OCI-LY1 (cell line): ENCODE measurements around the gene SLC4A1AP.
A peak's percentile ranks its signal among the peaks of the same experiment; 100 is the strongest.
"Not testable (repeated sequence)": the region's sequence is repeated elsewhere in the genome, so short reads cannot be mapped to it uniquely, and the experiment has no call there.

Experiments used
- H2AFZ ChIP-seq: fragments of 200-600 bp; sonication (generic), shearing (Covaris generic); 2 replicates; pipeline ENCODE4 v1.6.0; 2014; ENCODE audit warnings: antibody characterized with exemption, mild to moderate bottlenecking, low read length
- H3F3A ChIP-seq: fragments of 200-600 bp; sonication (generic), shearing (Covaris generic); 2 replicates; pipeline ENCODE4 v1.6.0; 2014; ENCODE audit warnings: mild to moderate bottlenecking, antibody characterized with exemption, low read length, moderate library complexity; ENCODE audit not compliant: insufficient read depth
- H3K27ac ChIP-seq: fragments of 200-600 bp; sonication (generic); 2 replicates; pipeline ENCODE4 v1.5.1; 2014; ENCODE audit warnings: low read length, mixed run types, mild to moderate bottlenecking, low read depth; ENCODE audit not compliant: poor library complexity, severe bottlenecking
- H3K27me3 ChIP-seq: fragments of 200-600 bp; sonication (generic); 2 replicates; pipeline ENCODE4 v1.6.0; 2014; ENCODE audit warnings: antibody characterized with exemption, mild to moderate bottlenecking, low read length, moderate library complexity; ENCODE audit not compliant: insufficient read depth
- H3K36me3 ChIP-seq: fragments of 200-600 bp; sonication (generic); 2 replicates; pipeline ENCODE4 v1.6.1; 2014; ENCODE audit warnings: mild to moderate bottlenecking, antibody characterized with exemption, low read length, moderate library complexity, mixed read lengths; ENCODE audit not compliant: insufficient read depth
- H3K4me1 ChIP-seq: fragments of 200-600 bp; sonication (generic); 2 replicates; pipeline ENCODE4 v1.5.1; 2014; ENCODE audit warnings: mild to moderate bottlenecking, low read length, moderate library complexity; ENCODE audit not compliant: insufficient read depth, severe bottlenecking
- H3K4me2 ChIP-seq: fragments of 200-600 bp; sonication (generic), shearing (Covaris generic); 2 replicates; pipeline ENCODE4 v1.6.1; 2014; ENCODE audit warnings: low read length
- H3K4me3 ChIP-seq: fragments of 200-600 bp; sonication (generic); 2 replicates; pipeline ENCODE4 v1.5.1; 2014; ENCODE audit warnings: low read length, low read depth, mild to moderate bottlenecking, mixed read lengths; ENCODE audit not compliant: poor library complexity, severe bottlenecking
- H3K79me2 ChIP-seq: fragments of 200-600 bp; shearing (Covaris generic); 2 replicates; pipeline ENCODE4 v1.6.1; 2016; ENCODE audit warnings: mixed run types, low read length, mixed read lengths; ENCODE audit not compliant: insufficient read depth
- H3K9ac ChIP-seq: fragments of 200-600 bp; sonication (generic), shearing (Covaris generic); 2 replicates; pipeline ENCODE4 v1.6.1; 2014; ENCODE audit warnings: mild to moderate bottlenecking, low read length, mixed read lengths
- H3K9me2 ChIP-seq: fragments of 200-600 bp; sonication (generic), shearing (Covaris generic); 2 replicates; pipeline ENCODE4 v1.6.1; 2014; ENCODE audit warnings: low read depth, mild to moderate bottlenecking, low read length, mixed read lengths
- H3K9me3 ChIP-seq: fragments of 200-600 bp; shearing (Covaris generic); 2 replicates; pipeline ENCODE4 v1.6.1; 2014; ENCODE audit warnings: low read length, mixed read lengths
- H4K20me1 ChIP-seq: fragments of 200-600 bp; sonication (generic), shearing (Covaris generic); 2 replicates; pipeline ENCODE4 v1.6.0; 2016; ENCODE audit warnings: mild to moderate bottlenecking, low read length; ENCODE audit not compliant: insufficient read depth
- CTCF ChIP-seq: fragments of 200-600 bp; sonication (generic), shearing (Covaris generic); IDR thresholded peaks from 2 replicates; pipeline ENCODE4 v1.5.1; 2017; ENCODE audit warnings: mild to moderate bottlenecking, antibody characterized with exemption, low read length, moderate library complexity, mixed read lengths
- EZH2 ChIP-seq: fragments of 200-600 bp; sonication (generic), shearing (Covaris generic); IDR thresholded peaks from 2 replicates; pipeline ENCODE4 v1.8.0; 2017; ENCODE audit warnings: borderline replicate concordance, mixed run types, mild to moderate bottlenecking, antibody characterized with exemption, low read length, moderate library complexity, mixed read lengths

Gene SLC4A1AP

GRCh38 chr2:27621524-27621923 lies 42.2 kb upstream of the SLC4A1AP start:
- peaks cover 72% of the 10 kb centered on the region for H3K36me3 ChIP-seq
- H3K4me2 ChIP-seq, result no peak overlapping the region
- H3K27ac ChIP-seq, result no peak overlapping the region

DNA sequence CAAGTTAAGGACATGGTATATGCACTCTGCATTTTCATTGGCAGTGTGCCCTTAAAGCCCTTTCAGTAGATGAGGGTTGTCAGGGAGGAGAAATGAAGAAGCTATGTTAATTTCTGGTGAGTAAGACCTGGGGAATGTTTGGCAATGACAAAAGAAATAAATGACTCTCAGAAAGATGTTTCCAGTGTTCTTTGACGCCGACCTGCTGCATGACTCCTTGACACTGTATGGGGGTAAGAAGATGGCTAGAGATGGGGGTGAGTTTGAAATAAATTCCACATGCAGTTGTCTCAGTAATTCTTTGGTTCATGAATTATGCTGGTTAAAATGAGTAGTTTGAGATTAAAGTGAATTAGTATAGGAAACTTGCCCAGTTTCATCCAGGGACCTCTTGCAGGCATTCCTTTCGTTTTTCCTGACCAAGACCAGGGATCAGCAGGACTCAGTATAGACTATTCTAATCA lies 40.7 kb upstream of the SLC4A1AP start:
- Histone ChIP-seq H3K9me3 (no peaks in the 10 kb centered on the region), H3F3A (no peaks in the 10 kb centered on the region), H3K79me2 (no peaks in the 10 kb centered on the region), H3K9ac (no peak overlapping the region), H3K4me1 (peaks cover 14% of the 10 kb centered on the region), H3K27ac (no peak overlapping the region), H3K4me3 (no peak overlapping the region), H3K27me3 (no peaks in the 10 kb centered on the region), H3K9me2 (no peaks in the 10 kb centered on the region), H2AFZ (no peak overlapping the region), H4K20me1 (no peaks in the 10 kb centered on the region), H3K36me3 (peaks cover 58% of the 10 kb centered on the region; the same call in 1 of the 2 replicates), H3K4me2 (no peak overlapping the region)
- no peak for TF ChIP-seq EZH2
- no peak for TF ChIP-seq CTCF

More at GRCh38 chr2:27621524-27621923, 42.2 kb upstream of the SLC4A1AP start:
- H3K79me2 ChIP-seq, result no peaks in the 10 kb centered on the region
- H3K9me3 ChIP-seq, result no peaks in the 10 kb centered on the region
- no peak overlapping the region for H2AFZ ChIP-seq
- no peaks in the 10 kb centered on the region for H3F3A ChIP-seq
- H3K27me3 ChIP-seq, result no peaks in the 10 kb centered on the region
- no peaks in the 10 kb centered on the region for H4K20me1 ChIP-seq
- no peak overlapping the region for H3K9ac ChIP-seq
- H3K9me2 ChIP-seq, result no peaks in the 10 kb centered on the region
- H3K4me3 ChIP-seq, result no peak overlapping the region
- TF ChIP-seq CTCF (peak; percentile 7; the same call in 1 of the 2 replicates), EZH2 (no peak)
- no peaks in the 10 kb centered on the region for H3K4me1 ChIP-seq

DNA sequence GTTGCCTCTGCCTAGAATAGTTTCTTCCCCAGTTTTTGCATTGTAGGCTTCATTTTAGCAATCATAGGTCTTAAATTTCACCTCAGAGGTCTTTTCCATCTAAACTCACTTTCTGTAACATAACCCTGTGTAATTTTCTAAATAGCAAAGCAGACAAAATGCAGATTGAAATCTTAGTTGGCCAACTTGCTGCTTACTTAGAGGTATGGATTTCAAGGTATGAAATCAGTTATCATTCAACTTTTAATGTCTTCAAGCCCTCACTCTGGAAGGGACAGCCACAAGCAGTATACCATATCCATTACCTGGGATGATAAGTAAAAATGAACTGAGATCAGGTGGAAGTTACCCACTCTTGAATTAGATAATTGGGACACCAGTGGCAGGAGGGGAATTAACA lies 38.7 kb upstream of the SLC4A1AP start:
- peaks cover 42% of the 10 kb centered on the region; the same call in 1 of the 2 replicates for H3K36me3 ChIP-seq
- no peak overlapping the region for H2AFZ ChIP-seq
- peaks cover 9% of the 10 kb centered on the region for H3K79me2 ChIP-seq
- no peak overlapping the region for H3K4me3 ChIP-seq
- H3K4me1 ChIP-seq, result peaks cover 26% of the 10 kb centered on the region
- no peak overlapping the region for H3K4me2 ChIP-seq
- H3K27ac ChIP-seq, result no peak overlapping the region
- TF ChIP-seq CTCF (no peak), EZH2 (no peak)
- no peaks in the 10 kb centered on the region for H4K20me1 ChIP-seq
- H3K9me2 ChIP-seq, result no peaks in the 10 kb centered on the region
- no peaks in the 10 kb centered on the region for H3K9me3 ChIP-seq
- H3K9ac ChIP-seq, result no peak overlapping the region
- H3K27me3 ChIP-seq, result no peaks in the 10 kb centered on the region
- no peaks in the 10 kb centered on the region for H3F3A ChIP-seq

GRCh38 chr2:27626323-27626722 lies 37.4 kb upstream of the SLC4A1AP start:
- not testable (repeated sequence) for H3K4me3 ChIP-seq, H3K79me2 ChIP-seq, H3K27me3 ChIP-seq, H2AFZ ChIP-seq, H4K20me1 ChIP-seq, H3K9me3 ChIP-seq, H3F3A ChIP-seq, H3K9ac ChIP-seq, H3K9me2 ChIP-seq, H3K4me2 ChIP-seq
- Histone ChIP-seq H3K27ac (peak overlapping the region; percentile 9), H3K36me3 (peaks cover 37% of the 10 kb centered on the region; the same call in 1 of the 2 replicates), H3K4me1 (peaks cover 27% of the 10 kb centered on the region)

GRCh38 chr2:27626921-27627320 lies 36.8 kb upstream of the SLC4A1AP start:
- Histone ChIP-seq H3K4me1 (peaks cover 27% of the 10 kb centered on the region), H3K27ac (peak overlapping the region; percentile 9), H3K36me3 (peaks cover 37% of the 10 kb centered on the region; the same call in 1 of the 2 replicates)
- not testable (repeated sequence) for H3K27me3 ChIP-seq, H3F3A ChIP-seq, H3K9me2 ChIP-seq, H4K20me1 ChIP-seq, H2AFZ ChIP-seq, H3K9ac ChIP-seq, H3K79me2 ChIP-seq, H3K9me3 ChIP-seq, H3K4me2 ChIP-seq, H3K4me3 ChIP-seq
